ENCODE measurements around the gene USP48. TPM values are rescaled to one million over a fixed set of nuclear protein-coding genes. Genes with fewer than 3 reads are reported as not detected.
A peak's percentile ranks its signal among the peaks of the same experiment; 100 is the strongest.

USP48 gene
- total and polyA plus RNA-seq, 2 of the 13 experiments (the other 11 are each of a cell fraction or from before 2014, with no cell fraction given): 30.4 to 30.7 TPM

DNA sequence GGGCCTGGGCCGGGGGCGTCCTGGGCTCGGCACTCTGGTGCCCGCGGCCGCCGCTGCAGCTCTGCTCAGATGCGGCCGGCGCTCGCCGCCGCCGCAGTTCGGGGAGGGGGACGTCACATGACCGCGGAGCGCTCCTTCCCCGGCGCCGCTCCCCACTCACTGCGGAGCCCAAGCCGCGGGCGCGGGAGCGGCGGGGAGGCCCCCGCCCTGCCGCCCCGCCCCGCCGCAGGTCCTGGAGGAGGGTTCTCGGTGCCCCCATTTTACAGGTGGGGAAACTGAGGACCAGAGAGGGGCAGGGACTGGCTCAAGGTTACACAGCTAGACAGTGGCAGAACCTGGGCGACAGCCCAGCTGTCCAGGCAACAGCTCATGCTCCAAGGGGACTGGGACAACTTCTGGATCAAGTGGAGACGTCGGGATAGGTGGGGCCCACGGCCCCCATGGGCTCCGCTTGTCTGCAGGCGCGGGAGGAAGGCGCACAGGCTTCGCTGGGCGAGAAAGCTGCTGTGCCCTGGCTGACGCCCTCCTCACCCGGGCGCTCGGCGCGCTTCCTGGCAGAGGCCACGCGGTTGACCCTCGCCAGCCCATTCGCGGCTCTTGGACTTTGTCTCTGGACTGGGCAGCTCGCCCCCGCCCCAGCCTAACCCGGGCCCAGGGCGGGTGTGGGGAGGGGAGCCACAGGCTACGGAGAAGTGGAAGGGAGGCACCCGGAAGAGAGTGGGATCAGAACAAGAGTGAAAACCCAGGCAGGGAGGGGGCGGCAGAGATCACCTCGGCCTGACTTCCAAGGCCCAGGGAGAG lies 113.5 kb downstream of the USP48 start, which contains the start of gene RAP1GAP (continued):
- TF ChIP-seq, protein P1, sequence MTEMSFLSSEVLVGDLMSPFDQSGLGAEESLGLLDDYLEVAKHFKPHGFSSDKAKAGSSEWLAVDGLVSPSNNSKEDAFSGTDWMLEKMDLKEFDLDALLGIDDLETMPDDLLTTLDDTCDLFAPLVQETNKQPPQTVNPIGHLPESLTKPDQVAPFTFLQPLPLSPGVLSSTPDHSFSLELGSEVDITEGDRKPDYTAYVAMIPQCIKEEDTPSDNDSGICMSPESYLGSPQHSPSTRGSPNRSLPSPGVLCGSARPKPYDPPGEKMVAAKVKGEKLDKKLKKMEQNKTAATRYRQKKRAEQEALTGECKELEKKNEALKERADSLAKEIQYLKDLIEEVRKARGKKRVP (CRISPR knock-in tag; IDR thresholded peaks at IDR 0.05): no peak
- TF ChIP-seq YEATS2 (CRISPR knock-in tag; IDR thresholded peaks at IDR 0.05; ENCODE audit: borderline replicate concordance) (peak; percentile 77; the same call in 1 of the 2 replicates), HDAC1 (CRISPR knock-in tag; IDR thresholded peaks at IDR 0.05) (peak; percentile 98), BRCA1 (CRISPR knock-in tag; IDR thresholded peaks at IDR 0.05) (0 out of 2 replicates have a peak, but pooled peaks have one; percentile 12), NFE2L1 (CRISPR knock-in tag; IDR thresholded peaks at IDR 0.05; ENCODE audit: borderline replicate concordance) (no peak), ZNF678 (CRISPR knock-in tag; IDR thresholded peaks at IDR 0.05) (no peak), ZNF878 (CRISPR knock-in tag; IDR thresholded peaks at IDR 0.05) (peak; percentile 94), ZNF367 (CRISPR knock-in tag; IDR thresholded peaks at IDR 0.05; ENCODE audit: borderline replicate concordance) (no peak), FOXP1 (IDR thresholded peaks at IDR 0.05) (no peak), FOXP1 (CRISPR knock-in tag; IDR thresholded peaks at IDR 0.05) (0 out of 2 replicates have a peak, but pooled peaks have one; percentile 7), ZNF160 (CRISPR knock-in tag; IDR thresholded peaks at IDR 0.05) (no peak; the same call in 1 of the 2 replicates), ZNF136 (CRISPR knock-in tag; IDR thresholded peaks at IDR 0.05; ENCODE audit: low read depth) (no peak), ZBTB42 (CRISPR knock-in tag; IDR thresholded peaks at IDR 0.05) (no peak), ZNF619 (CRISPR knock-in tag; IDR thresholded peaks at IDR 0.05) (peak; percentile 83; the same call in 1 of the 2 replicates)
- TF ChIP-seq, protein P2, sequence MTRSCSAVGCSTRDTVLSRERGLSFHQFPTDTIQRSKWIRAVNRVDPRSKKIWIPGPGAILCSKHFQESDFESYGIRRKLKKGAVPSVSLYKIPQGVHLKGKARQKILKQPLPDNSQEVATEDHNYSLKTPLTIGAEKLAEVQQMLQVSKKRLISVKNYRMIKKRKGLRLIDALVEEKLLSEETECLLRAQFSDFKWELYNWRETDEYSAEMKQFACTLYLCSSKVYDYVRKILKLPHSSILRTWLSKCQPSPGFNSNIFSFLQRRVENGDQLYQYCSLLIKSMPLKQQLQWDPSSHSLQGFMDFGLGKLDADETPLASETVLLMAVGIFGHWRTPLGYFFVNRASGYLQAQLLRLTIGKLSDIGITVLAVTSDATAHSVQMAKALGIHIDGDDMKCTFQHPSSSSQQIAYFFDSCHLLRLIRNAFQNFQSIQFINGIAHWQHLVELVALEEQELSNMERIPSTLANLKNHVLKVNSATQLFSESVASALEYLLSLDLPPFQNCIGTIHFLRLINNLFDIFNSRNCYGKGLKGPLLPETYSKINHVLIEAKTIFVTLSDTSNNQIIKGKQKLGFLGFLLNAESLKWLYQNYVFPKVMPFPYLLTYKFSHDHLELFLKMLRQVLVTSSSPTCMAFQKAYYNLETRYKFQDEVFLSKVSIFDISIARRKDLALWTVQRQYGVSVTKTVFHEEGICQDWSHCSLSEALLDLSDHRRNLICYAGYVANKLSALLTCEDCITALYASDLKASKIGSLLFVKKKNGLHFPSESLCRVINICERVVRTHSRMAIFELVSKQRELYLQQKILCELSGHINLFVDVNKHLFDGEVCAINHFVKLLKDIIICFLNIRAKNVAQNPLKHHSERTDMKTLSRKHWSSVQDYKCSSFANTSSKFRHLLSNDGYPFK (CRISPR knock-in tag; IDR thresholded peaks at IDR 0.05; ENCODE audit: borderline replicate concordance): peak; percentile 74; the same call in 1 of the 2 replicates
- TF ChIP-seq, protein P3, sequence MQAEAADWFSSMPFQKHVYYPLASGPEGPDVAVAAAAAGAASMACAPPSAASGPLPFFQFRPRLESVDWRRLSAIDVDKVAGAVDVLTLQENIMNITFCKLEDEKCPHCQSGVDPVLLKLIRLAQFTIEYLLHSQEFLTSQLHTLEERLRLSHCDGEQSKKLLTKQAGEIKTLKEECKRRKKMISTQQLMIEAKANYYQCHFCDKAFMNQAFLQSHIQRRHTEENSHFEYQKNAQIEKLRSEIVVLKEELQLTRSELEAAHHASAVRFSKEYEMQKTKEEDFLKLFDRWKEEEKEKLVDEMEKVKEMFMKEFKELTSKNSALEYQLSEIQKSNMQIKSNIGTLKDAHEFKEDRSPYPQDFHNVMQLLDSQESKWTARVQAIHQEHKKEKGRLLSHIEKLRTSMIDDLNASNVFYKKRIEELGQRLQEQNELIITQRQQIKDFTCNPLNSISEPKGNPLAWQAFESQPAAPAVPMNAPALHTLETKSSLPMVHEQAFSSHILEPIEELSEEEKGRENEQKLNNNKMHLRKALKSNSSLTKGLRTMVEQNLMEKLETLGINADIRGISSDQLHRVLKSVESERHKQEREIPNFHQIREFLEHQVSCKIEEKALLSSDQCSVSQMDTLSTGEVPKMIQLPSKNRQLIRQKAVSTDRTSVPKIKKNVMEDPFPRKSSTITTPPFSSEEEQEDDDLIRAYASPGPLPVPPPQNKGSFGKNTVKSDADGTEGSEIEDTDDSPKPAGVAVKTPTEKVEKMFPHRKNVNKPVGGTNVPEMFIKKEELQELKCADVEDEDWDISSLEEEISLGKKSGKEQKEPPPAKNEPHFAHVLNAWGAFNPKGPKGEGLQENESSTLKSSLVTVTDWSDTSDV (CRISPR knock-in tag; IDR thresholded peaks at IDR 0.05): no peak
- TF ChIP-seq, protein P4, sequence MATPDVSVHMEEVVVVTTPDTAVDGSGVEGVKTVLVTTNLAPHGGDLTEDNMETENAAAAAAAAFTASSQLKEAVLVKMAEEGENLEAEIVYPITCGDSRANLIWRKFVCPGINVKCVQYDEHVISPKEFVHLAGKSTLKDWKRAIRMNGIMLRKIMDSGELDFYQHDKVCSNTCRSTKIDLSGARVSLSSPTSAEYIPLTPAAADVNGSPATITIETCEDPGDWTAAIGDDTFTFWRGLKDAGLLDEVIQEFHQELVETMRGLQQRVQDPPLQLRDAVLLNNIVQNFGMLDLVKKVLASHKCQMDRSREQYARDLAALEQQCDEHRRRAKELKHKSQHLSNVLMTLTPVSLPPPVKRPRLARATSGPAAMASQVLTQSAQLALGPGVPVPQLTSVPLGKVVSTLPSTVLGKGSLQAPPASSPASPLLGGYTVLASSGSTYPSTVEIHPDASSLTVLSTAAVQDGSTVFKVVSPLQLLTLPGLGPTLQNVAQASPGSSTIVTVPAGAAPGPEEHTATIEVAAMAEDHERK (CRISPR knock-in tag; IDR thresholded peaks at IDR 0.05; ENCODE audit: low read depth): no peak
- TF ChIP-seq, protein P5, sequence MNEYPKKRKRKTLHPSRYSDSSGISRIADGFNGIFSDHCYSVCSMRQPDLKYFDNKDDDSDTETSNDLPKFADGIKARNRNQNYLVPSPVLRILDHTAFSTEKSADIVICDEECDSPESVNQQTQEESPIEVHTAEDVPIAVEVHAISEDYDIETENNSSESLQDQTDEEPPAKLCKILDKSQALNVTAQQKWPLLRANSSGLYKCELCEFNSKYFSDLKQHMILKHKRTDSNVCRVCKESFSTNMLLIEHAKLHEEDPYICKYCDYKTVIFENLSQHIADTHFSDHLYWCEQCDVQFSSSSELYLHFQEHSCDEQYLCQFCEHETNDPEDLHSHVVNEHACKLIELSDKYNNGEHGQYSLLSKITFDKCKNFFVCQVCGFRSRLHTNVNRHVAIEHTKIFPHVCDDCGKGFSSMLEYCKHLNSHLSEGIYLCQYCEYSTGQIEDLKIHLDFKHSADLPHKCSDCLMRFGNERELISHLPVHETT (CRISPR knock-in tag; conservative IDR thresholded peaks at IDR 0.05): no peak; the same call in 1 of the 2 replicates
- TF ChIP-seq, protein P6, sequence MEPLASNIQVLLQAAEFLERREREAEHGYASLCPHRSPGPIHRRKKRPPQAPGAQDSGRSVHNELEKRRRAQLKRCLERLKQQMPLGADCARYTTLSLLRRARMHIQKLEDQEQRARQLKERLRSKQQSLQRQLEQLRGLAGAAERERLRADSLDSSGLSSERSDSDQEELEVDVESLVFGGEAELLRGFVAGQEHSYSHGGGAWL (CRISPR knock-in tag; IDR thresholded peaks at IDR 0.05): peak; percentile 85; the same call in 1 of the 2 replicates
